NCI-H1417 (cell line): Measurements from ENCODE around the gene FGD6.
"Not testable (repeated sequence)": the region's sequence is repeated elsewhere in the genome, so short reads cannot be mapped to it uniquely, and the experiment has no call there.

ENCODE experiments used
- DNase-seq, 3 experiments: peaks; one replicate each; lab custom pipeline; 2025; lab: John Stamatoyannopoulos, UW

The FGD6 gene

DNA sequence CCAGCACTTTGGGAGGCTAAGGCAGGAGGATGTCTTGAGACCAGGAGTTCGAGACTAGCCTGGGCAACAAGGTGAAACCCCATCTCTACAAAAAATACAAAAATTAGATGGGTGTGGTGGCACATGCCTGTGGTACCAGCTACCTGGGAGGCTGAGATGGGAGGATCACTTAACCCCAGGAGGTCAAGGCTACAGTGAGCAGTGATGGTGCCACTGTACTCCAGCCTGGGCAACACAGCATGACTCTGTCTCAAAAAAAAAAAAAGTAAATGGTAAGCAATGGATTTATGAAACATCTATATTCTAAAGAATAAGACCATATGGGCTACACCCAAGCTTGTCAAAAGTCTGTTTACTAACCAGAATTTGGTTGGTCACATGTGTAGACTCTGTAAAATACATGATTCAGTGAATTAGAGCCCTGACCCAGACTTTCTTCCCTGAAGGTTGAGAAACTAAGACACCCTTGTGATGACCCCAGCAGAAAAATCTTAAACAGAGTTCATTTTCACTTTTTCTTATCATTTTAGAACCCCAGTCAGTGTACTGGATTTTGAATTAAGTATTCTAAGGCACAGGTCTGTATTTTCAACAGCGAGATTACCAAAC is 12.1 kb downstream of the FGD6 start:
- DNase-seq: no peak

DNA sequence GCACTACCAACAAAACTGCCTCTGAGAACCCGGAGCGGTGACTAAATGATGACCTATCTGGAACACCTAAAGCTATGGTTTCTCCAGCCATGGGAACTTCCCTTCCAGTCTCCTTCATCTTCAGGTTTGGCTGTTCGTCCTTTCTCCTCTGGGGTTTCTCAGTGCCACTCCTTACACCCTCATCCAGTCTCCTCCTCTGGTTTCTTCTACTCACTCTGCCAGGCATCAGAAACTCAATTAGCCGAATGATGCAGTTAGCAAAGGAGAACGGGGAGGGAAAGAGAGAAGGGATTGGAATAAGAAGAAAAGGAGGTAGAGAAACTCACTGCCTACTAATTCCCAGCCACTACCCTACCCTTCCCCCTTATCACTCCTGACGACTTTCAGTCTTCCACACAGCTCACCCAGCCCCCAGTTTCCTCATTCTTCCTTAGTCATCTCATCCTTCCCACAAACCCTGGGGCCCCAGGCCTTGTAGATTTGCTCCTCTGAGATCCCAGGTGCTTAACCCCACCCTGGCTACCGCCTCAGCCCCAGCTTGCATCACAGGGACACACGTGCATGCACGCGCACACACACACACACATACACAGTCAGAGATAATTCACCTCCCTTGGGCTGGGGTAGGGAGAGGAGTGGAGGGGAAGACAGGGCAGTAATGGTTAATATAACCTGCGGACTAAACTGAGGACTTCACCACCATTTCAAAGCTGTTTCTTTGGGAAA is 13.0 kb downstream of the FGD6 start:
- DNase-seq: no peak

DNA sequence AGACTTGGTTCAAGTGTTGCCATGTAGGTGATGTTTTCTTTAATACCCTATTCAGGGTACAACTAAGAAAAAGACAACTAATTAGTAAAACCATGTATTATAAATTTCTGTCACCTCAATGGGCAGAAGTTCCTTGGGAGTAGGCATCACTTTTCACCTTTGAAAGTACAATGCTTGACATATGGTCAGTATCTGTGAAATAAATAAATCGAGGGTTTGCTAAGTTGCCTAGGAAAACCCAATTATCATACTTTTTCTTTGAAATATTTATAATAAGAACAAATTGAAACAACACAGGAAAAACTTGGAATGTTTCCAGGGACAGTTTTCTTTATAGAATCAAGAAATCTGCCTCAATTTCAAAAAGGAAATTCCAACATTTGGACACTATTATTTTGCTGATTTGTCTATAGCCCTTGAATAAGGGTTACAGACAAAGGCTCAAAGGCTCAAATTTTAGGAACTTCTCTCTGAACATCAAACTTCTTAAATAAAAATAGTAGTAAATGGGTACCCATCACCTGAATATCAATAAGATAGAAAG is 13.7 kb downstream of the FGD6 start:
- no peak for DNase-seq

DNA sequence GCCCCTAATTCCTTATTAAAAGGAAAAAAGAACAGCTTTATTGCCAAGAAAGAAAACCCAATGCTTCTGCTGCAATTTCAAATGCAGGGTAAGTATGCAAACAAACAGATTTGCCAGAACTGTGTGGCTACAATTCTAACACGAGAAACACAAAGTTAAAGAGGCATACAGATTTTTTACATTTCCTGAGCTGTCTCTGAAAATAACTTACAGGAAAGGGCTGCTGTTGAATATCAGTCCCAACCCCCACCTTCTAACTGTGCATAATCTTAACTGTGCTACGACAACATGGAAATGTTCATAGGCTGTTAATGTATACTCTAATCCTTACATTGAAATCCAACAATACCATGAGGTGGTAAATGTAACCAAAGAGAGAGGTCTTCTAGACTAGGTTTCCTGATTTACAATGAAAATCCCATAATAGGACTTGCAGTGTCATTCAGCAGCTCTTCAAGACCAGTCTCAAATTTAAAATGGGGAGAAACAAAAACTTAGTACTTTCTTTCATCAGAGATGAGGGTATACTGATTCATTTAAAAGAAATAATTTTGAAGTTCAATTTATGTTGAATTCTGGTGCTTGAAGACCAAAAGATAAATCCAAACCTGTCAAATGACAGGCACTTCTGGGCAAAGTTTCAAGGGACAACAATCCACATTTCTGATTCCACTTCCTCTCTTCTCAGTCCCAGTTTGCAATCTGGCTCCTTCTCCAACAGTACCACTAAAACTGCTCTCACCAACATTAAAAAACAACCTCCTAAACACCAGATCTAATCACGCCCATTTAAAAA is 14.4 kb downstream of the FGD6 start:
- DNase-seq: no peak

DNA sequence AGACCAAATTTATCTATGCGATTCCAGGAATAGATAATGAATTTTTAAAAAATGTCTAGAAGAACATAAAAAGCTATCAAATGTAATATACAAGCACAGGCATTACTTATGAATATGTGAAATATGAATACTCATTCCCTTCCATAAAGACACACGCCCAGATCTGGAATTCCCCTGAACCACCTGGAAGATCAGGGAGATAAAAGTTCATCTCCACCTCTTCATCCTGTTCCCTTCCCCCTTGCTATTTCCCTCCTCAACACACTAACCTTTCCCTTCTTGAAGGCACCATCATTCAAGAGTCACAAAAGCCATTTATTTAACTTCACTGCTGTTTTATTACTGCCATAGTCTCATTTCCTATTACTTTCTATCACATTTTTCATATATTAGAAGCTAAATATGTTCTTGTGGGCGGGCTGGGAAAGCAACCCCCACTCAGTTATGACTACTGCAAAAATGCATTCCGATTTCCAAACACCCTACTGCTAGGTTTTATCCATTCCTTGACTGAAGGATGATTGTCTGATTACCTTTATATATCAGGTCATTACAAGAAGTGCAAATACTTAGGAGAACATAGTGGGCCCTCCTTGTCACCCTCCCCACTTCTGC is 16.1 kb downstream of the FGD6 start:
- DNase-seq: no peak

DNA sequence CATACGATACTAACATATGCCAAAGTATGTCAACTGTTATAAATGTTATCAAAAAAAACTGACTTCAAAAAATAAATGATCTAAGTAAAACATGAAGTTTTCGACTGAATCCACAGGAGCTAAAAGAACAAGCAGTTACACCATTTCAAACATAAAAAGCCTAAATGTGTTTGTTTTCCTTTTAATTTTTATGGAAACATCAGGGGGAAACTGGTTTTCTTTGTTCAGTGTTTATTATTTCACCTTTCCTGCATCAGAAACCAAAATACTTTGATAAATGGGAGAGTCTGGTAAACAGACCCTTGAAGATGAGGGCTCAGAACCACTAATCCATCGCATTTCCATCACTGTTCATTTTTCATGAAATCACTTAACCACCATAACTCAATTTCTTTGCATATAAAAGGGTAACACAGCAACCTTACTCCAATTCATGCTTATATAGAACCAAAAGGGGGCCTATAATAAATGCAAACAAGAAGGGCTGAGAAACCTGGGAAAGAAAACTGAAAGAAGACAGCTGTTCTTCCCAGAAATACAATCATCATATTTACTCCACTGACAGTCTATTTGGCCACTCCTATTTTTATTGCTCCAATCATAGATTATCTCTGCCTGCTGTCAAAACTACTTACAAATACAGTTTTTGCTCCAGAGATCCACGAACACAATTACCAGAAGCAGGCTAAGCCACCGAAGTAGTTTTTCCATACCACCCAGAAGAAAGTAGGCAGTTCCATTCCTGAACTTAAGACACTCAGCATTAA is 17.0 kb downstream of the FGD6 start:
- DNase-seq: no peak

DNA sequence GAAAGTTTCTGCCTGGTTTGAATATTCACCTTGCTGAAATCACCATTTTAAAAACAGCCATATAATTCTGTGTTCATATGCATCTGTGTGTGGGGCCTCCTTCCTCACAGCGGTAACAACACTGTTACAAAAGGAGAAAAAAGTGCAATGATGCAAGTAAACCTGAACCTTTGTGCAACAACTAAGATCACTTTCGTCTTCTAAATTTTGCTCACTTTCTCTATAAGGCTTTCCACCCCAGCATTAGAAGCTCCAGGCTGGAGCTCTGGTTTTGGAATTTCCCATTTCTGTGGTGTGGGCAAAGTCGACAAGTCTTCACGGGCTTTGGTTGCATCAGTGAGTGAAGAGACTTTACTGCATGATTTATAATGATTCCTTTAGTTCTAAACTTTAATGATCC is 18.4 kb downstream of the FGD6 start:
- DNase-seq: no peak

DNA sequence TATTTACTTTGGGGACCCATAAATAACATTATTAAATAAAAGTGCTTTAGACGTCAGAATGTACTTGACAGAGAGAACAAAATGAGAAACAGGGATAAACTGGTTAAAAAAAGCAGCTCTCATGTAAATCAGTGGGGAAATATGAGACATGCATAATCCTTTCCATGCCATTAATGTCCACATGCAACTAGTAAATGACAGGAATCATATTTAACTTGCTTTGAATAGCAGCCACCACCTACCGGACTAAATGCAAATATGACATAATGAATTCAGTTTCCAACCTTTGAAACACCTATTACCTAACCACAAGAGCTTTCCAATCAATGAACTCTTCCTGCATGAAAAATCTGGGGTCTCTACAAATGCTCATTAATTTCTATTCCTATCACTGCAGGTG is 19.6 kb downstream of the FGD6 start:
- no peak for DNase-seq

DNA sequence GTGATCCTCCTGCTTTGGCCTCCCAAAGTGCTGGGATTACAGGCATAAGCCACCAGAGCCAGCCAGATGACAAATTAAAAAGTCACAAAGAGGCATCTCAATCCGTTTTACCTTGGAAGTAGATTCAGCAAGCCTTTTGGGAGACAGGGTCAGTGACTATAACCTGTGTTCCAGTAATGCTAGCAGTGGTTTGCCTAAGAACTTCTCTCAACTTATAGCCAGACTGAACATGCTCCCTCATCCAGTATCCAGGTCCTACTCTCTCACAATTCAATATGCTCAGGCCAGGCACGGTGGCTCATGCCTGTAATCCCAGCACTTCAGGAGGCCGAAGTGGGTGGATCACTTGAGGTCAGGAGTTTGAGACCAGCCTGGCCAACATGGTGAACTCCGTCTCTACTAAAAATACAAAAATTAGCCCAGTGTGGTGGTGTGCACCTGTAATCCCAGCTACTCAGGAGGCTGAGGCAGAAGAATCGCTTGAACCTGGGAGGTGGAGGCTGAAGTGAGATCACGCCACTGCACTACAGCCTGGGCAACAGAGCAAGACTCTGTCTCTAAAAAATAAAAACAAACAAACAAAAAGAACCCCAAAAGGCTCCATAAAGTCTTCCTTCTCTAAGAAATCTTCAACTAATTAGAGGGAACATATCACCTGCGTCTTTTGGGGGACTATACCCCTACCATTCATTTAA is 20.2 kb downstream of the FGD6 start:
- not testable (repeated sequence) for DNase-seq

DNA sequence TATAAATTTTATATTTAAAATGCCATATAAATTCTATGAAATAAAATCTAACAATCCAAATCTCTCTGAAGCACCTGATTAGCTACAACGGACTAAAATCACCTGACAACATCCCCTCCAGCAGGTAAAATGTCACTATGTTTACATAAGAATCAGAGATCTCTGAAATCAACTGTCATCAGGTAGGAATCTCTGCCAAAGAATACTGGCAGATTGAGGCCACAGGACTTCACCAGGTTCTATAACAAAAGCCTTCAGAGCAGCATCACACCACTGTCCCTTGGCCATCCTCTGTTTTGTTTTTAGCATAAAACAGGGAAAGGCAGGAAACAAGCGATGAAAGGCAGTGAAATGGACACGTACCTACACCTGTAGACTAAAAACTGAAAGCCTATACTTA is 22.1 kb downstream of the FGD6 start:
- no peak for DNase-seq

DNA sequence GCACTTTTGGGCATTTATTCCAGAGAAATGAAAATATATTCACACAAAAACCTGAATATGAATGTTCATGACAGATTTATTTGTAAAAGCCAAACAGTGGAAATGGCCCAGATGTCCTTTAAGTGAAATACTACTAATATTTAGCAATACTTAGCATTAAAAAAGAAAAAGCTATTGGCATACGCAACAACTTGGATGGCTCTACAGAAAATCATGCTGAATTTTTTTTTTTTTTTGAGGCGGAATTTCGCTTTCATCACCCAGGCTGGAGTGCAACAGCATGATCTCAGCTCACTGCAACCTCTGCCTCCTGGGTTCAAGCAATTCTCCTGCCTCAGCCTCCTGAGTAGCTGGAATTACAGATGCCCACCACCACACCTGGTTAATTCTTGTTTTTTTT is 24.1 kb downstream of the FGD6 start:
- no peak for DNase-seq

DNA sequence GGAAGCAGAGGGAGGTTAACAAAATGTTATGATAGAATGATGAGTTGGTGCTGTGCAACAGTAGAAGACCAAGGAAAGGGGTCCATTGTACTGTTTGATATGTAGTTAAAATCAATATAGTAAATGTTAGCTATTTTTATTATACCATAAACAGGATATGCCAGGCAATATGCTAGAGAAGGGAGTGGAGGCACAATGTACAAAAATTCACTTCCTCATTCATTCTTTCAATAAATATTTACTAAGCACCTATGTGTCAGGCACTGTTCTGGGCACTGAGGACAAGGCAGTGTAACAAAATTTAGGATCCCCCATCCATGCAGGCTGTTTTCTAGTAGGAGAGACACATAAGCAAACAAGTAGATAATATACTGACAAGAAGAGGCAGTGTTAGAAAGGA is 25.0 kb downstream of the FGD6 start:
- no peak for DNase-seq

DNA sequence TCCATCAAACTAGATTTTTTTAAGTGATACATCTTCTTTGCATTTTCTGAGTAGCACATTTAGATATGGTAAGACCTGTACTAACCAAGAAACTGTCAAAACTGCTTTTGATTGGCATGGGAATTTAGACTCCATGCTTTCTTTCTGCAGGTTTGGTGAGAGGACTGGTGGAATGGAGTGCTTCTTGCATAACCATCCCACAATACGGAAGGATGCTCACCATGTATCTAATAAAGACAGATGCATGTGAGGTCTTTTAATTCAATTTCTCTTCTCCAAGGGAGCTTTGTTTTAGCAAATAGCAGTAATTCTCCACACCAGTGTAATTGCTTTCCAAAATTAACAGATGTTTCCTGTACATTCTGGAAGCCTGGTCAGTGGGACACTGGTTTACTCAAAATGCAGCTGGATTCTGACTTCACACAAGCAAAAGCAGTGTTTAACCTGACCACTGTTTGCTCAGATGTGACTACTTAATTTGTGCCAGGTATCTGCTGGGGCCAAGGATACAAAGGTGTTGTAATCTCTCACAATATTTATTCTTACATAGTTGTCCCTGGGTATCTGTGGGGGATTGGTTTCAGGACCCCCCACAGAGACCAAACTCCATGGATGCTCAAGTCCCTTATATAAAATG is 26.1 kb downstream of the FGD6 start:
- peak in 1 of 3 experiments; percentile 14 for DNase-seq

DNA sequence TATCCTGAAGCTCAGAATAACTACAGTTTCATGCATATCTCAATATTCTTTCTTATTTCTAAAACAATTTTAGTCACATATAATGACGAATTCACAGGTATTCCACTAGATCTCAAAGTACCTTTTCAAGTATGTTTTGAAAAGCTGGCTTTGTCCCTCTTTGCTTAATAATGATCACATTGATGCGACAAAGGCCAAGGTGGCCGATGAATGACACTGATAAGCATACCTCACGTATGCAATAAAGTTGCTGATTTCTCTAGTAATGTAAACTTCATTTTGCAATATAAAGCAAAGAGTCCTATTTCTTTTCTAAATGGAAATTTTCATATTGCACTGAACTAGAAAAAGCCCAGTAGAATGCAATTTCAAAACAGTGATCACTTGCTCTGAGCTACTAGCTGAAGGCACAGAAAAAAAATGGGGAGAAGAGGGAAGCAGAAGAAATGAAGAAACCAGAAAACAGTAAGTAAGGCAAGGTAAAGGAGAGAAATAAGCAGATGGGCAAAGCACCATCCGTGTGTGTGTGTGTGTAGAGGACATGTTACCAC is 29.3 kb downstream of the FGD6 start:
- no peak for DNase-seq

DNA sequence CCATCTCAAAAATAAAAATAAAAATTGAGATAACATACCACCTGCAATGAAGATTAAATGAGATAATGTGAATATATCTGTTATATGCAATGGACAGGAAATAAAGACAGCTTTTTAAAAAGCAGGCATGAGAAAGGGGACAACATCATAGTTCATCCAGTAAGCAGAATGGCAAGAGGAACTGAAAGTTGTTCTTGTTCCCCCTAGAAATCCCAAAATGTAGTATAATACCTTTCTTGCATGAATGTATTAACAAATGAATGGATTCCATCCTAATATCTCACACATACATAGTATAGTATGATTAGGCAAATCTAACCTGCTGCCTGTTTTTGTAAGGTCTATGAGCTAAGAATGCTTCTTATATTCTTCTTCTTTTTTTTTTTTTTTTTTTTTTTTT is 31.4 kb downstream of the FGD6 start:
- DNase-seq: no peak

DNA sequence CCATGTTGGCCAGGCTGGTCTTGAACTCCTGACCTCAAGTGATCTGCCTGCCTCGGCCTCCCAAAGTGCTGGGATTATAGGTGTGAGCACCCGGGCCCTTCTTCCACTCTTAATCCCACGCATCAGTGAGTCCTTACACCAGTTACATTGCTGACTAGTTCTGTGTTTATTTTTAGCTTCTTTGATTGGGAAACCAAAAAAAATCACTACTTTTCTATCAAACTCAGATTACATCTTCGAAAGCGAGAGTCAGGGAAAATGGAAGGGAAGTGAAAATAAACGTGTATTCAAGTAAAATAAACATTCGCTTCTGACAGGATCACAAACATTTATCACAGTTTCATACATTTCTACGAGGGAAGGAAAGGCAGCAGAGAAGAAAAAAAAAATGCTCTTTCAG is 32.2 kb downstream of the FGD6 start:
- no peak for DNase-seq

DNA sequence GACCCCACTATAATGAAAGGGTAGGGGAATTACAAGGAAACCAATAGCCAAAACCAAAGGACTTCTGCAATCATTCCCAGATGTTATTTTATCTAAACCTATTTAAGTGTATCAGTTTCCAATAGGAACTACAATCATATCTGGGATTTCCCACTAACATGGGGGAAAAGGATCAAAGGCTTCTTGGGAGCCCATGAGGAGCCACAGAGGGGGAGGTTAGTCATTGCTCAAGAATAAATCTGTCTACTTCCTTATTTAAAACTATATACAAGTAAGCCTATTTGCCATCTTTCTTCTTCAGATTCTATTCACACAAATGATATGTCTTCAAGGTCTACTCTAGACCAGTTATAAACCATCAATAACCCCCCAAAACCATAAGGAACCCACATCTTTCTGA is 33.1 kb downstream of the FGD6 start:
- no peak for DNase-seq

DNA sequence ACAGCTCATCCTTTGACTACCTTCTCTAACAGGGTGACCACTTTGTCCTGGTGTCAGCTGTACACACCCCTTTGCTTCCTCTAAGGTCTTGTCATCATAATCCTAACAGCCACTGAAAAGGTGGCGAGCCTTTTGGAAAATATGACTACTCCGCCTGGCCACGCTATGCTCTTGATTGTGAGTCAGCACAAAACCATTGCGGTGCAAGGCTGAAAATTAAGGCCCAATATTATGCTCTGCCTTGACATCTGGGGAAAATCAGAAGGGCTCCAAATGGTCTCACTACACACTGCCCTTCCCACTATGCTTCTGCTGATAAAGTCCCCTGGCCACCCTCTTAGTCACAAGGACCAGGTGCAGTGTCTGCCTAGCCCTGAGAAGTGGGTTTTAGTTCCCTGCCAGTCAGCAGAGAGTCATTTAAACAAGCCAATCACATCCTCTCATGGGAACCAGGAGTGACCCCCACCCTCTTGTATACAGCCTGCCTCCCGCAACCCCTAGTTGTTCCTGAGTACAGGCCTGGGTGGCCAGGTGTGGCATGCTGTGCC is 34.3 kb downstream of the FGD6 start:
- DNase-seq: no peak

DNA sequence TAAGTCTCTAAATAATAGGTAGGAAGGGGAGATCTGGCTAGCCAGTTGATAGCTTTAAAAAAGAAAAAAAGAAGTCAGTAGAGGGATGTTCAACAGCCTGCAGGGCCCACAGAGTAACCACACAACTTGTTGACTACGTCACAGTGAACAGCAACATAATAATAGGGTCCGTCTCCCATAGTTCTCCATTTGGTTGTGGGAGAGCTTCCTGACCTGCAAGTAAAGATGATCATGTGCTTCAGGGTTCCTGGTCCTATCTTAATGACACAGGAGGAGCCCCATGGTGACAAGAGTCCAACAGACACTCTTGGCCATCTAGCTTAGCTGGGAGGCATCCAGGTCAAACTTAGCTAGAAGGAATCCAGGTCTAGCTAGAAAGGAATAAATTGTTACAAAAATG is 36.2 kb downstream of the FGD6 start:
- peak in 2 of 3 experiments; percentile 16 to 20 for DNase-seq

DNA sequence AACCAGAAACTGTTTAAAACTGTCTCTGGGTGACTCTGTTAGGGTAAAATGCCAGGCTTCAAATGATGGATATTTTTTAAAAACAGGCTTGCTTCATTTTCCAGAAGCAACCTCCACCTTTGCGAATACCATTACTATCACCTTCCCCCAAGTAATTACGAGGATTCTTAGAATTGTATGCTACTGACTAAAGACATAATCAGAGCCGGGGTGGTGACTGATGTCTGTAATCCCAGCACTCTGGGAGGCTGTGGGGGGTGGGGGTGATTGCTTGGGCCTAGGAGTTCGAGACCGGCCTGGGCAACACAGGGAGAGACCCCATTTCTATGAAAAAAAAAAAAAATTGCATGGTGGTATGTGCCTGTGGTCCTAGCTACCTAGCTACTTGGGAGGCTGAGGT is 38.3 kb downstream of the FGD6 start:
- no peak for DNase-seq
